WERI-Rb-1 (cell line): ENCODE data around the gene BCL10.

Source experiments
- DNase-seq: peaks from one replicate; pipeline ENCODE4 v3.0.0-alpha.2; 2020
- H3K27ac ChIP-seq: fragments of 250-450 bp; sonication (Bioruptor Pico); 2 replicates; pipeline ENCODE4 v1.5.1; 2020; ENCODE audit warnings: mild to moderate bottlenecking, moderate library complexity
- H3K27me3 ChIP-seq: fragments of 250-450 bp; sonication (Bioruptor Pico); 2 replicates; pipeline ENCODE4 v1.5.1; 2021; ENCODE audit warnings: mild to moderate bottlenecking, low read depth, moderate library complexity; ENCODE audit not compliant: insufficient read depth, severe bottlenecking
- H3K36me3 ChIP-seq: fragments of 250-450 bp; sonication (Bioruptor Pico); 2 replicates; pipeline ENCODE4 v1.5.1; 2020; ENCODE audit warnings: mild to moderate bottlenecking, moderate library complexity
- H3K4me3 ChIP-seq: 2 replicates; pipeline ENCODE4 v1.5.1; 2011; ENCODE audit warnings: low read depth, mild to moderate bottlenecking, control low read depth, low read length
- H3K9me3 ChIP-seq: fragments of 250-450 bp; sonication (Bioruptor Pico); 2 replicates; pipeline ENCODE4 v1.5.1; 2021; ENCODE audit warnings: mild to moderate bottlenecking, moderate library complexity; ENCODE audit not compliant: severe bottlenecking
- TF ChIP-seq, protein P1 (sequence below): IDR thresholded peaks from 2 replicates; pipeline ENCODE4 v1.5.1; 2011; ENCODE audit warnings: low read depth, mild to moderate bottlenecking, control low read depth, inconsistent platforms, low read length

Gene BCL10

DNA sequence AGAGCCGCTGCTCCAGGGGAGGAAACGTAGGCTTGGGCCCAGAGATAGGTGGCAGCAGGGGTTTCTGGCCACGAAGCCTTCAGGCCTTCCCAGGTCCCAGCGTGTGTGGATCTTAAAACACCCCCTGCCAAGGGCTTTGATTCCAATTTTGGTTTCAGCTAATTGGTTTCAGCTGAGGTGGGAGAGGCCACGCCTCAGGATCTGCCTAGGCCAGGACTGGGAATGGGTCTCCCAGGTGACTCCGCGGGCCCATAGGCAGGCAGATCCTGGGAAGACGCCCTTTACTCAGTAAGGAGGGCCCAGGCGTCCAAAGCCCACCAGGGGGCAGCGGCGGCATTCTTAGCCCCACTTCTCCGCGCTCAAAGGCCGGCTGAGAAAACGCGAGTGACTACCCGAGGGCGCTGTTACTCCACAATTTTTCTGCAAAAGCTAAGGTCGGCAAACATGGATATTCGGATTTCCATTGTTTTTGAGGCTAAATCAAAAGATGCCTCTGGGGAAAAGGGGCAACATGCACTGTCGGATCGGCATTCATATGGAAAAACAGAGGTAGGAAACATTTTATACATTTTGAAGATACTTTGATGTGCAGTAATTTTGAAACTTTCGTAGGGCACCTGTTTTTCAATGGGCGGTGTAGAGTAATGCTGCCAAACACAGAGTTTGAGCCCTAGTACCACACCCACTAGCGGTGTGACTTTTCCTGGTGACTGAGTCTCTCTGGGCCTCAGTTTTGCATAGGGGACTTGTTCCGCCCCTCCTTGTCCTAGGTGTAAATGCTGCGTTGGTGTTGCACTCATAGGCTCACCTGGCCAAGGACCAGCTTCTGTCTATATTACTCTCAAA, 31.8 kb upstream of the BCL10 start:
- Histone ChIP-seq H3K36me3 (no peaks in the 10 kb centered on the region), H3K27ac (no peak overlapping the region; the same call in 1 of the 2 replicates), H3K4me3 (no peak overlapping the region), H3K9me3 (no peaks in the 10 kb centered on the region), H3K27me3 (no peaks in the 10 kb centered on the region)
- TF ChIP-seq, protein P1, sequence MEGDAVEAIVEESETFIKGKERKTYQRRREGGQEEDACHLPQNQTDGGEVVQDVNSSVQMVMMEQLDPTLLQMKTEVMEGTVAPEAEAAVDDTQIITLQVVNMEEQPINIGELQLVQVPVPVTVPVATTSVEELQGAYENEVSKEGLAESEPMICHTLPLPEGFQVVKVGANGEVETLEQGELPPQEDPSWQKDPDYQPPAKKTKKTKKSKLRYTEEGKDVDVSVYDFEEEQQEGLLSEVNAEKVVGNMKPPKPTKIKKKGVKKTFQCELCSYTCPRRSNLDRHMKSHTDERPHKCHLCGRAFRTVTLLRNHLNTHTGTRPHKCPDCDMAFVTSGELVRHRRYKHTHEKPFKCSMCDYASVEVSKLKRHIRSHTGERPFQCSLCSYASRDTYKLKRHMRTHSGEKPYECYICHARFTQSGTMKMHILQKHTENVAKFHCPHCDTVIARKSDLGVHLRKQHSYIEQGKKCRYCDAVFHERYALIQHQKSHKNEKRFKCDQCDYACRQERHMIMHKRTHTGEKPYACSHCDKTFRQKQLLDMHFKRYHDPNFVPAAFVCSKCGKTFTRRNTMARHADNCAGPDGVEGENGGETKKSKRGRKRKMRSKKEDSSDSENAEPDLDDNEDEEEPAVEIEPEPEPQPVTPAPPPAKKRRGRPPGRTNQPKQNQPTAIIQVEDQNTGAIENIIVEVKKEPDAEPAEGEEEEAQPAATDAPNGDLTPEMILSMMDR, result peak; percentile 93
- peak; percentile 89 for DNase-seq

GRCh38 chr1:85306236-85306635, 29.8 kb upstream of the BCL10 start:
- no peaks in the 10 kb centered on the region for H3K9me3 ChIP-seq
- no peak overlapping the region for H3K27ac ChIP-seq
- no peaks in the 10 kb centered on the region for H3K36me3 ChIP-seq
- TF ChIP-seq, protein P1, result no peak
- no peak overlapping the region for H3K4me3 ChIP-seq
- no peak for DNase-seq
- H3K27me3 ChIP-seq, result no peaks in the 10 kb centered on the region

- Histone ChIP-seq H3K4me3 (no peak overlapping the region), H3K9me3 (no peaks in the 10 kb centered on the region), H3K27ac (no peak overlapping the region), H3K27me3 (no peaks in the 10 kb centered on the region), H3K36me3 (no peaks in the 10 kb centered on the region)
- TF ChIP-seq, protein P1, result no peak
- DNase-seq, result no peak
Observed at GRCh38 chr1:85303440-85304162, 27.2 kb upstream of the BCL10 start.

- no peak overlapping the region for H3K27ac ChIP-seq
- H3K27me3 ChIP-seq, result no peaks in the 10 kb centered on the region
- H3K9me3 ChIP-seq, result no peaks in the 10 kb centered on the region
- H3K36me3 ChIP-seq, result no peaks in the 10 kb centered on the region
- TF ChIP-seq, protein P1, result no peak
- DNase-seq, result no peak
- H3K4me3 ChIP-seq, result no peak overlapping the region
Observed at GRCh38 chr1:85300140-85300539, 23.7 kb upstream of the BCL10 start.

- H3K36me3 ChIP-seq, result no peaks in the 10 kb centered on the region
- H3K27ac ChIP-seq, result no peak overlapping the region
- no peak for DNase-seq
- TF ChIP-seq, protein P1, result no peak
- H3K27me3 ChIP-seq, result no peaks in the 10 kb centered on the region
- no peak overlapping the region for H3K4me3 ChIP-seq
- no peaks in the 10 kb centered on the region for H3K9me3 ChIP-seq
Observed at GRCh38 chr1:85297855-85298629, 21.6 kb upstream of the BCL10 start.
